HepG2 (cell line): ENCODE data around the gene TYMS. TPM values are rescaled to one million over a fixed set of nuclear protein-coding genes. Genes with fewer than 3 reads are reported as not detected.

Experiments
- ADNP ChIP-seq: sonication (generic); formaldehyde crosslinking; IDR thresholded peaks from 2 replicates; pipeline ENCODE4 v1.4.0; 2020; ENCODE audit warnings: missing genetic modification reagents
- AKNA ChIP-seq: sonication (generic); formaldehyde crosslinking; IDR thresholded peaks from 2 replicates; pipeline ENCODE4 v1.4.0; 2020; ENCODE audit warnings: missing genetic modification reagents, borderline replicate concordance
- BHLHE40 ChIP-seq: IDR thresholded peaks from 2 replicates; pipeline ENCODE4 v1.6.1; 2011; ENCODE audit warnings: low read length, improper control_type of control experiment
- CBX1 ChIP-seq: IDR thresholded peaks from one replicate; pipeline ENCODE4 v1.6.1; 2016; ENCODE audit warnings: antibody characterized with exemption, low read depth
- ELF4 ChIP-seq: sonication (generic); formaldehyde crosslinking; IDR thresholded peaks from 2 replicates; pipeline ENCODE4 v1.5.0; 2020; ENCODE audit warnings: missing genetic modification reagents, mild to moderate bottlenecking, moderate library complexity, borderline replicate concordance
- MIER2 ChIP-seq: IDR thresholded peaks from 2 replicates; pipeline ENCODE4 v1.6.1; 2016; ENCODE audit warnings: missing biosample characterization, missing genetic modification reagents
- MTA1 ChIP-seq: sonication (generic); formaldehyde crosslinking; IDR thresholded peaks from 2 replicates; pipeline ENCODE4 v1.4.0; 2020; ENCODE audit warnings: missing genetic modification reagents, mild to moderate bottlenecking, borderline replicate concordance
- PBX2 ChIP-seq: IDR thresholded peaks from 2 replicates; pipeline ENCODE4 v1.6.1; 2016; ENCODE audit warnings: control low read depth
- PLRG1 ChIP-seq: fragments of 450-650 bp; conservative IDR thresholded peaks from 2 replicates; pipeline ENCODE4 v1.6.1; 2016
- RBM22 ChIP-seq: fragments of 200-400 bp; formaldehyde crosslinking; optimal IDR thresholded peaks from 2 replicates; pipeline ENCODE3; 2017; ENCODE audit warnings: mild to moderate bottlenecking, low read length, moderate library complexity
- REPIN1 ChIP-seq: sonication (generic); formaldehyde crosslinking; IDR thresholded peaks from 2 replicates; pipeline ENCODE4 v1.8.0; 2022; ENCODE audit warnings: missing genetic modification reagents, low read depth, mild to moderate bottlenecking, borderline replicate concordance
- SP140L ChIP-seq: sonication (generic); formaldehyde crosslinking; IDR thresholded peaks from 2 replicates; pipeline ENCODE4 v1.4.0; 2020; ENCODE audit warnings: missing genetic modification reagents, borderline replicate concordance
- TAF15 ChIP-seq: fragments of 200-400 bp; formaldehyde crosslinking; IDR thresholded peaks from one replicate; pipeline ENCODE4 v1.6.1; 2018; ENCODE audit warnings: mild to moderate bottlenecking, low read depth, low read length; ENCODE audit not compliant: poor library complexity, severe bottlenecking
- ZBTB20 ChIP-seq: sonication (generic); formaldehyde crosslinking; IDR thresholded peaks from 2 replicates; pipeline ENCODE4 v1.8.1; 2023; ENCODE audit warnings: missing genetic modification reagents, low read depth, mild to moderate bottlenecking, borderline replicate concordance
- ZNF24 ChIP-seq: fragments of 450-650 bp; IDR thresholded peaks from 2 replicates; pipeline ENCODE4 v1.6.1; 2017; ENCODE audit warnings: antibody characterized with exemption, mild to moderate bottlenecking
- ZNF446 ChIP-seq: sonication (generic); formaldehyde crosslinking; IDR thresholded peaks from 2 replicates; pipeline ENCODE4 v1.5.0; 2020; ENCODE audit warnings: mild to moderate bottlenecking, missing genetic modification reagents
- ZNF703 ChIP-seq: sonication (generic); formaldehyde crosslinking; IDR thresholded peaks from 2 replicates; pipeline ENCODE4 v1.5.1; 2020; ENCODE audit warnings: missing genetic modification reagents, mild to moderate bottlenecking, moderate library complexity, borderline replicate concordance
- polyA plus RNA-seq, 8 experiments: library from polyadenylated mRNA; depleted of rRNA in 3 of 8; stranded (reverse) in 7 of 8; unstranded in 1 of 8; fragments of >200 nt; fragmentation: Illumina TruSeq in 4 of 8; extraction: Trizol in 4 of 8; gene quantifications; 2 replicates each; pipeline versions ENCODE4 v1.2.1 to v1.2.3, GENCODE V29; 2011 to 2016; ENCODE audit warnings: low read depth in 4 of 8, missing spikeins in 1 of 8, mixed read lengths in 1 of 8; ENCODE audit not compliant: insufficient read depth in 1 of 8
- total RNA-seq, 5 experiments: library from RNA; depleted of rRNA; stranded (reverse); fragments of >200 nt; fragmentation: Illumina TruSeq; extraction: Trizol; gene quantifications; 2 replicates each; pipeline ENCODE4 v1.2.3, GENCODE V29; 2016; ENCODE audit warnings: low read depth in 1 of 5
- TF ChIP-seq, protein P1 (sequence below): sonication (generic); formaldehyde crosslinking; IDR thresholded peaks from 2 replicates; pipeline ENCODE4 v1.5.0; 2020; ENCODE audit warnings: mild to moderate bottlenecking, missing genetic modification reagents, borderline replicate concordance
- TF ChIP-seq, protein P2 (sequence below): sonication (generic); formaldehyde crosslinking; IDR thresholded peaks from 2 replicates; pipeline ENCODE4 v1.8.0; 2022; ENCODE audit warnings: mild to moderate bottlenecking, missing genetic modification reagents, borderline replicate concordance
- TF ChIP-seq, protein P3 (sequence below): IDR thresholded peaks from 2 replicates; pipeline ENCODE4 v1.6.1; 2016; ENCODE audit warnings: low read depth, borderline replicate concordance

The TYMS gene
- total and polyA plus RNA-seq, 2 of the 13 experiments (the other 11 are each of a cell fraction or from before 2014, with no cell fraction given) = 80.1 to 106 TPM

DNA sequence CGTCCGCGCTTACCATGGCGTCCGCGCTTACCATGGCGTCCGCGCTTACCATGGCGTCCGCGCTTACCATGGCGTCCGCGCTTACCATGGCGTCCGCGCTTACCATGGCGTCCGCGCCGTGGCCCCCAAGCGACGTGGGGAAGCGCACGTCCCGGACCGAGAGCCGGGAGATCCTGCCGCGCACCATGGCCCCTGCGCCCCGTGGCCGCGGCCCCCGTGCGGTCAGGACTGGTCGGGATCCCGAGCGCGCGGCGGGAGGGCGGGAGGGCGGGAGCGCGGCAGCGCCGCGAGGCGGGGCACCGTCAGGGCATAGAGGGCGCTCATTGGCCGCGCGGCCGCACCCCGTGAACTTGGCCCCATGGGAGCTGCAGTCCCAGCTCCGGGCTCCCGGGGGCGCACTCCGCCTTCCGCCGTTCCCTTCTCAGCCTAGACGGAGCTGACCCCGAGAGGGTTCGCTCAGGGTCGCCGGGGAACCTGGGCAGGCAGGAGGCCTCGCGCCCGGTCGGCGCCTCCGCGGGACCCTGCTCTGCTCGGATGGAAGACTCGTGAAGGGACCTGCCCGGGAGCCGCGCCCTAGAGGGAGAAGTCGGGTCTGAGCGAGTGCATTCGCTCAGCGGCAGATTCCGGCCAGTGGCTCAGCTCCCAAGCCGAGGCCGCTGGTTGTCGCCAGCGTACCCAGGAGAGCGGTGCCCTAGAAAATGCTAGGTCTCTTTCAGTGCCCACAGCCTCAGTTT lies 55.1 kb downstream of the TYMS start, which contains the start of gene ENOSF1 (continued):
- TF ChIP-seq MTA1 (CRISPR knock-in tag) = peak; percentile 82; the same call in 1 of the 2 replicates
- TF ChIP-seq SP140L = no peak
- TF ChIP-seq CBX1 = no peak
- TF ChIP-seq PLRG1 = no peak
- TF ChIP-seq, protein P1, sequence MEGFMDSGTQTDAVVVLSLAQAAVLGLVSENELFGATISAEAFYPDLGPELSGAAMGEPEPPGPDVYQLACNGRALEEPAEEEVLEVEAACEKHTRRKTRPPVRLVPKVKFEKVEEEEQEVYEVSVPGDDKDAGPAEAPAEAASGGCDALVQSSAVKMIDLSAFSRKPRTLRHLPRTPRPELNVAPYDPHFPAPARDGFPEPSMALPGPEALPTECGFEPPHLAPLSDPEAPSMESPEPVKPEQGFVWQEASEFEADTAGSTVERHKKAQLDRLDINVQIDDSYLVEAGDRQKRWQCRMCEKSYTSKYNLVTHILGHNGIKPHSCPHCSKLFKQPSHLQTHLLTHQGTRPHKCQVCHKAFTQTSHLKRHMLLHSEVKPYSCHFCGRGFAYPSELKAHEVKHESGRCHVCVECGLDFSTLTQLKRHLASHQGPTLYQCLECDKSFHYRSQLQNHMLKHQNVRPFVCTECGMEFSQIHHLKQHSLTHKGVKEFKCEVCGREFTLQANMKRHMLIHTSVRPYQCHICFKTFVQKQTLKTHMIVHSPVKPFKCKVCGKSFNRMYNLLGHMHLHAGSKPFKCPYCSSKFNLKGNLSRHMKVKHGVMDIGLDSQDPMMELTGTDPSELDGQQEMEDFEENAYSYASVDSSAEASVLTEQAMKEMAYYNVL (CRISPR knock-in tag) = no peak
- TF ChIP-seq, protein P2, sequence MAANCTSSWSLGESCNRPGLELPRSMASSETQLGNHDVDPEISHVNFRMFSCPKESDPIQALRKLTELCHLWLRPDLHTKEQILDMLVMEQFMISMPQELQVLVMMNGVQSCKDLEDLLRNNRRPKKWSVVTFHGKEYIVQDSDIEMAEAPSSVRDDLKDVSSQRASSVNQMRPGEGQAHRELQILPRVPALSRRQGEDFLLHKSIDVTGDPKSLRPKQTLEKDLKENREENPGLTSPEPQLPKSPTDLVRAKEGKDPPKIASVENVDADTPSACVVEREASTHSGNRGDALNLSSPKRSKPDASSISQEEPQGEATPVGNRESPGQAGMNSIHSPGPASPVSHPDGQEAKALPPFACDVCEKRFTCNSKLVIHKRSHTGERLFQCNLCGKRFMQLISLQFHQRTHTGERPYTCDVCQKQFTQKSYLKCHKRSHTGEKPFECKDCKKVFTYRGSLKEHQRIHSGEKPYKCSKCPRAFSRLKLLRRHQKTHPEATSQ (CRISPR knock-in tag) = peak; percentile 41; the same call in 1 of the 2 replicates
- no peak for TF ChIP-seq MIER2 (CRISPR knock-in tag)
- TF ChIP-seq ZBTB20 = no peak
- TF ChIP-seq PBX2 (CRISPR knock-in tag) = no peak
- 0 out of 2 replicates have a peak, but pooled peaks have one; percentile 6 for TF ChIP-seq BHLHE40
- TF ChIP-seq ELF4 (CRISPR knock-in tag) = no peak
- TF ChIP-seq RBM22 = no peak
- TF ChIP-seq, protein P3, sequence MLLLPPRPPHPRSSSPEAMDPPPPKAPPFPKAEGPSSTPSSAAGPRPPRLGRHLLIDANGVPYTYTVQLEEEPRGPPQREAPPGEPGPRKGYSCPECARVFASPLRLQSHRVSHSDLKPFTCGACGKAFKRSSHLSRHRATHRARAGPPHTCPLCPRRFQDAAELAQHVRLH (CRISPR knock-in tag) = no peak; the same call in 1 of the 2 replicates
- no peak for TF ChIP-seq TAF15
- TF ChIP-seq ADNP (CRISPR knock-in tag) = no peak
- TF ChIP-seq ZNF446 (CRISPR knock-in tag) = no peak
- TF ChIP-seq AKNA = no peak
- TF ChIP-seq REPIN1 (CRISPR knock-in tag) = peak; percentile 42; the same call in 1 of the 2 replicates
- no peak for TF ChIP-seq ZNF24
- TF ChIP-seq ZNF703 (CRISPR knock-in tag) = peak; percentile 54; the same call in 1 of the 2 replicates
